ENCODE results near the gene JAKMIP1.
A peak's percentile ranks its signal among the peaks of the same experiment; 100 is the strongest.

The JAKMIP1 gene

GRCh38 chr4:6200011-6200921 lies at the start of gene JAKMIP1:
Gene JAKMIP1 (minus strand): TSS chr4:6200549. CDS start chr4:6112850, 87,699 bp downstream.
- peak; percentile 85 for DNase-seq (ENCODE audit: low read depth)

DNA sequence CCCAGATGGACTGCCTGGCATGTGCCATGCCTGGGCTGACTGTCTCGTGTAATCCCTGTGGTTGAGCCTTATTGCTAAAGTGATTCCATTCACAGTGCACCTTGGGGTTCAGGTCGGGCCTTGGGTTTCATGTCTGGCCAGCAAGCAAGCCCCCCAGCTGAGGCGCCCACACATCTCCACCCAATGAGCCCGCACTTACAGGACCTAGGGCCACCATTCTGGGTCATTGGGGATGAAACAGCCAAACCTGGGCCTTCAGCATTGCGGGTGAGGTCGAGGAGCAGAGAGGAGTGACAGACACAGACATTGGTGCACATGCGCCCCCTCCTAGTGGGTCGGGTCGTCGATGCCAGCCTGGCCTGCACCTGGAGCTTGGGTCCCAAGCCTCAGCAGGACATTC lies 48.0 kb upstream of the JAKMIP1 start:
- no peak for DNase-seq (ENCODE audit: low read depth)

GRCh38 chr4:6246170-6246634 lies 45.9 kb upstream of the JAKMIP1 start:
- no peak for DNase-seq (ENCODE audit: low read depth)

DNA sequence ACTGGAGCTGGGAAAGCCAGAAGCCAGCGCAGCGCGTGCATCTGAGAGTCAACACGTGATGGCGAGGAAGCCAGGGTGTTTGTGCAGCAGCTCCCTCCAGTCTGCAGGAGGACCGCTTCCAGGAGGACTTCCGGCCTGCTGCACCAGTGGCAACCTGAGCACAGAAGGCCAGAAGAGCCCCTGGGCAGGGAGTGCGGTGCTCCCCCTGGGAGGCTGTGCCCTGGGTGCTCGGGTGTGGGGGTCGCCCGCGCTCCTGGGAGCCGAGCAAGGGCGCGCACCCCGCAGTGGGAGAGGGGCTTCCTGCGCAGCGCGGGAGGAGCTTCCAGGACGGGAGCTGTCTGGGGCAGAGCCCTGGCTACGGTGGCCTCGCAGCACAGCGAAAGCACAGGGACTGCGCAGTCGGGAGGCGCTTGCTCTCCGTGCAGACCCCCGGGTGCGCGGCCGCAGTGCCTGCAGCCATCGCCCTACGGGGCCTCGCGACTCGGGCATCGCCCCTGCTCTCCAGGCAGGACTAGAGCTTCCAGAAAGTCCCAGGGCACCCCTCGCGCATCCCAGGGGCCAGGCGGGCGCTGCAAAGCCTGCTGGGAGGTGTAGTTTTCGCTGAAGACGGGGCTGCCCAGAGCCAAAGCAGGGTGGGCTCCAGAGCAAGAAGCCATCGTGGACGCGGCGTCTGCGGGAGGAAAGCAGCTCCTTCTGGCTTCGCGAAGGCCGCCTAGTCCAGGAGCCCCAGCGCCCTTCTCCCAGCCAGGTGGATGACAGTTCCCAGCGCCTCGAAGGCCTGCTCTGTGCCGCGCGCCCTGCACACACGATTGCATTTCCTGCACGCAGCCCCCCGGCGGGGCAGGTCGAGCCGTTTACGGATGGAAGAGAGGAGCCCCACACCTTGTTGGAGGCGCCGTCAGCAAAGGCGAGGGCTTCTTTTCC lies 45.2 kb upstream of the JAKMIP1 start:
- DNase-seq (ENCODE audit: low read depth): no peak

DNA sequence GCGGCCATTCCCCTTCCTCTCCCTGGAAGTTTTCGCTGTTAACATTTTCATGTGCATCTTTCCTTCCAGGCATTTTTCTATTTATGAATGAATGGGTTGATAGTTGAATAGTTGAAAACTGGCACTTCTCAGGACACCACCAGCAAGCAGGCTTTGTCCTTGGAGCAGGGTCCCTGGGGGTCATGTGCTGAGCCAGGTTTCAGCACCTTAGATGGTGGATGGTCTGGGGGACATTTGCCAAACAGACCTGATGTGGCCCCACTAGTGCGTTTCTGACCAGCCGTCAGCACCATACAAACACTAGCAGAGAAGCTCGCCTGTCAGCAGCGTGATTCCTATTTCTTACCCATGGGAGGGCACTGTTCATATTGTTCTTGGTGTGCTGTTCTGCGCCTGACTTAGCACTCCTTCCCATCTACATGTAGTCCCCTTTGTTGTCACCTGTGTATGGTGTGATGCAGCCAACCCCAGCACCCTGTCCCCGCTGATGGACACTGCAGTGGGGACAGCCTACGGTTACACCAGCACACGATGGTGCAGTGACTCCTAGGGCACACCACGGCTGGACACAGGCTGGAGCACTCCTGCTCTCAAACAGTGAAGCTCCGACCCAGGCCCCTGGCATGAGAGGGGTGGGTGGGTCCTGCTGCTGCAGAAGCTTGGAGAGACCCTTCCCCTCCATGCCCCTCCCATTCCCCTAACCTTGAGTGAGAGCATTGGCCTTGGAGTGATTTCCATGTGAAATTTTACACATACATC lies 42.1 kb upstream of the JAKMIP1 start:
- no peak for DNase-seq (ENCODE audit: low read depth)

GRCh38 chr4:6241062-6241845 lies 40.9 kb upstream of the JAKMIP1 start:
- DNase-seq (ENCODE audit: low read depth): no peak

- no peak for DNase-seq (ENCODE audit: low read depth)
These were observed 39.6 kb upstream of the JAKMIP1 start for GRCh38 chr4:6239968-6240367.

DNA sequence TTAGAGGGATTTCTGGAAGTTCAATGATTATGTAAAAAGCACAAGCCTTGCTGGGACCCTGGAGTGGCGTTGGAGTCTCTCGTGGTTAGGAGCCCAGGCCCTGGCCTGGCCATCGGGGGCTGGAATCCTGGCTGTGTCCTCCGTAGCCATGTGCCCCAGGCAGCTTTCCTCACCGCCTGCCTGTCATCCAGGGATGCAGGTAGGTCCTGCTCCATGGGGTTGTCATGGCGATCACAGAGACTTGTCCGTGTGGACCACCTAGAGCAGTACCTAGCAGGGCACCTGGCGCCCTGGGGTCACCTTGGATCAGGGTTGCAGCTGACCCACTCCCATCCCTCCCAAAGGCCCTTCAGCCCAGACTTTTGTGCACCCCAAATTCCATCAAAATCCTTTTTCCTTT lies 39.1 kb upstream of the JAKMIP1 start:
- no peak for DNase-seq (ENCODE audit: low read depth)

- no peak for DNase-seq (ENCODE audit: low read depth)
These were observed 36.6 kb upstream of the JAKMIP1 start for GRCh38 chr4:6236816-6237390.

DNA sequence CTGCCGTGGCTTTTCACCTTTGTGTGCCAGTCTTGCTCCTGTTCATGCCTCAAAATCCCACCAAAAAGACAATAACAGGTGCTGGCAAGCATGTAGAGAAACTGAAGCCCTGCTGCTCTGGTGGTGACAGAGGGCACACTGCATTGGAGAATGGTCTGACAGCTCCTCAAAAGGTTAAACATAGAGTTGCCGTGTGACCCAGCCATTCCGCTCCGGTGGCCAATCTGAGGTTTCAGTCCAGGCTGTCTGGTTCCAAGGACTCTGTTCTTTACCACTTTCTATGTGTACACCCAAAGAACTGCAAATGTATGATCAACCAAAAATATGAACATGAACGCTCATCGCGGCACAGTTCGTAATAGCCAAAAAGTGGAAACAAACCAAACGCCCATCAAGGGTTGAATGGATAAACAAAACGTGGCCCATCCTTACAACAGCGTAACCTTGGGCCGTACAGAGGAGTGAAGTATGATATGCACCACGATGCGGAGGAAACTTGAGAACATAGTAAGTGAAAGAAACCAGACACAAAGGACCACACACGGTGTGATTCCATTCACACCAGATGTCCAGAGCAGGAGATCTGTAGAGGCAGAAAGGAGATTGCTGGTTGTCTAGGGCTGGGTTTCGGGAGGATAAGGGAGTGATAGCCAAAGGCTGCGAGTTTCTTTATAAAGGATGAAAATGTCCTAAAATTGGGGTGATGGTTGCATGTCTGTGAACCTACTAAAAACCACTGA lies 35.7 kb upstream of the JAKMIP1 start:
- no peak for DNase-seq (ENCODE audit: low read depth)

- no peak for DNase-seq (ENCODE audit: low read depth)
These were observed 34.7 kb upstream of the JAKMIP1 start for GRCh38 chr4:6235012-6235411.

- no peak for DNase-seq (ENCODE audit: low read depth)
These were observed 33.6 kb upstream of the JAKMIP1 start for GRCh38 chr4:6233929-6234328.

GRCh38 chr4:6232836-6233785 lies 32.8 kb upstream of the JAKMIP1 start:
- DNase-seq (ENCODE audit: low read depth): no peak

DNA sequence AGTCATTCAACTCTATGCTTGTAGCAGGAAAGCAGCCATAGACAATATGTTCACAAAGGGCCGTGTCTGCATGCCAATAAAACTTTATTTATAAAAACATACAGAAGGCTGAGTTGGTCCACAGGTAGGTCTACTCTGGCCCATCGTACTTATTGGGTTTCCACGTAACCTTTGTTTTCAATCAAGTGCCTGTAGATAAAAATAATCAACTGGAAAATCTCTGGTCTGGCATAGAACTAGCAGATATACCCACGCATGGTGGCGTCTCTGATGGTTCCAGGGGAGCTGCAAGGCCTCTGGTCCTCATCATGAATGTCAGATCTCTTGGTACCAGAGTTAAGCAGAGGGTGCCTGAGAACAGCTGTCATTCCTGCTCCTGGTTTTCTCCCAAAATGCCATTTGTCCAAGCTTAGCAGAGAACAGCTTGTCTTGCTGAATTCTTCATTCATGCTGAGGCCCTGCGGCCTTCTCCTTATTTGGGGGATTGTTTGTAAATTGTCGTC lies 31.4 kb upstream of the JAKMIP1 start:
- no peak for DNase-seq (ENCODE audit: low read depth)

DNA sequence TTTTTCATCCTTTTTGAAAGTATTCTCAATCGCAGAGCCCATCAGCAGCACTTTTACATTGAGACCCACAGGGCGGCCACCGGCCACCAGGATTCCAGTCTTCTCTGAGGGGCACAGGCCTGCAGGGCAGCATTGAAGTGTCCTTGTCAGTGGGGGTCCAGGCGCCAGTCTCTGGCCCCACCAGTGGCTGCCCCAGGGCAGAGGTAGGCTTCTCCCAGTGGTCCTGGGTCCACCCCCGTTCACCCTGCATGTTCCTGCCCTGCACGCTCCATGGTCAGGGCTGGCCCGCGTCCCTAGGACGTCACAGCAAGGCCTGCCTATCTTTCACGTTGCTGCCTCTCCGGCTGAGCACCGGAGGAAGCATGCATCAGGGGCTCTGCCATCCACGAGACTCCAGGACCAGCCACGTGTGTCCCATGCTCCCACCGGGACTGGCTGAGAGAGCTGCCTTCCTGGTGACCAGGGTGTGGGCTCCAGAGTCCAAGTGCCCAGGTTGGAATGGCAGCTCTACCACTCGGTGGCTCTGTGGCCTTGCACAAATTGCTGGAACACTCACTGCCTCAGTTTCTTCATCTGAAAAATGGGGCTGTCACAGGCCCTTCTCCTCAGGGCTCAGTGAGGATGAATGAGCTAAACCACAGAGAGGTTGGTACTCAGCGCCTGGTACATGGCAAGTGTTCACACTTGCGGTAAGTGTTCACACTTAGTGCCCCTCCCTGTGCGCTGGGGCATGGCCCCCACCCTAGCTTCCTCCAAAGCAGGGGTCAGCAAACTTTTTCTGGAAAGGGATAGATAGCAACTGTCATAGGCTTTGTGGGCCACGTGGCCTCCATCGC lies 30.7 kb upstream of the JAKMIP1 start:
- no peak for DNase-seq (ENCODE audit: low read depth)

- no peak for DNase-seq (ENCODE audit: low read depth)
These were observed 30.1 kb upstream of the JAKMIP1 start for GRCh38 chr4:6230502-6230785.

- no peak for DNase-seq (ENCODE audit: low read depth)
These were observed 29.5 kb upstream of the JAKMIP1 start for GRCh38 chr4:6229671-6230501.
